ENCODE measurements around the gene INO80B. TPM values are rescaled to one million over a fixed set of nuclear protein-coding genes. Genes with fewer than 3 reads are reported as not detected.
"Not testable (repeated sequence)": the region's sequence is repeated elsewhere in the genome, so short reads cannot be mapped to it uniquely, and the experiment has no call there.

Gene INO80B
- total RNA-seq, 1 donor from 2014 or later = 38.2 TPM

- DNase-seq (ENCODE audit: low spot score) = no peak
- intact Hi-C loops (cut with DNase I) = no loop called here
These were observed 16.6 kb downstream of the INO80B start for GRCh38 chr2:74471332-74472065.

GRCh38 chr2:74472086-74472944 is 17.4 kb downstream of the INO80B start, which contains the start of gene MRPL53:
TSS of gene MRPL53 (minus strand) at chr2:74472680. CDS start at chr2:74472660, 20 bp downstream.
- intact Hi-C loops (cut with DNase I) = no loop called here
- DNase-seq (ENCODE audit: low spot score) (peak; percentile 98), ATAC-seq (peak; percentile 97)

More at GRCh38 chr2:74471332-74472065, 16.6 kb downstream of the INO80B start:
- ATAC-seq = no peak

- intact Hi-C loops (cut with DNase I) = no loop called here
- peak; percentile 5 for ATAC-seq
These were observed 18.0 kb downstream of the INO80B start for GRCh38 chr2:74472945-74473258.

GRCh38 chr2:74474481-74474880 is 19.6 kb downstream of the INO80B start:
- intact Hi-C loops (cut with DNase I) = no loop called here
- ATAC-seq (no peak), DNase-seq (ENCODE audit: low spot score) (no peak)

More at GRCh38 chr2:74472945-74473258, 18.0 kb downstream of the INO80B start:
- DNase-seq (ENCODE audit: low spot score) = no peak

DNA sequence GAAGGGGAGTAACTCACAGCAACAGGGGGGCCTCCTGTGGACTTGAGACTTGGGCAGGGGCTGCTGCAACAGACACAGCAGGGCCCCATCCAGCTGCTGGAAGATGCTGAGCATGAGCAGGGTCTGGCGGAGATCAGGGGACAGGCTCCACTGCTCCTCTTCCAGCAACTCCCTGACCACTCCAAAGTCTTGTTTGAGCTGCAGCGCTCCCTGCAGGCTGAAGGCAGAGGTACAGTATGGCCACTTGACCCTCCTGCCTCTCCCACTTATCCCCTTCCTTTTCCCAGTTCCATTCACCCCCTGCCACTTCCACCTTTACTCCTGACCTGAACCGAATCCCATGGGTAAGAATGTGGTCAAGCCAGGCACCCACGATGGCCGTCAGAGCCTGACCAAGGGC is 20.0 kb downstream of the INO80B start:
- ATAC-seq (no peak), DNase-seq (ENCODE audit: low spot score) (no peak)
- intact Hi-C loops (cut with DNase I) = no loop called here

DNA sequence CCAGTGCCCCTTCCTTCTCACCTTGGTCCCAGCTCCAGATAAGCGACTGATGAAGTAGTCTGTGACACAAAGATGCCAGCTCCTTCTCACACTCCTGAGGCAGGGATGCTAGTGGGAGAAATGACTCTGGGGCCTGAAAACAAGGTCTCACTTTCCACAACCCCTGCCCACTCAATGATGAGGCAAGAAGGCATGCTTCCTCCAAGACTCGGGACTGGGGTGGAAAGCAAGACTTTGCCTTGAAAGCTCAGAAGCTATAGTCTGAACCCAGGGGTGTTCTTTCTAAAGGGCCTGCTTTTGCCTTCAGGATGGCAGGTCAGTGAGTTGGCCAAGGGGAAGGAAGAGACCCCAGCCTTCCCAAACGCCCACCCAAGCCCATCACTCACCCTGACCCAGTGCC is 26.5 kb downstream of the INO80B start:
- intact Hi-C loops (cut with DNase I) = loop anchor here (5.0 kb wide), 1 partner anchor 106 kb away; no protein-coding TSS in a partner anchor
- ATAC-seq = no peak

DNA sequence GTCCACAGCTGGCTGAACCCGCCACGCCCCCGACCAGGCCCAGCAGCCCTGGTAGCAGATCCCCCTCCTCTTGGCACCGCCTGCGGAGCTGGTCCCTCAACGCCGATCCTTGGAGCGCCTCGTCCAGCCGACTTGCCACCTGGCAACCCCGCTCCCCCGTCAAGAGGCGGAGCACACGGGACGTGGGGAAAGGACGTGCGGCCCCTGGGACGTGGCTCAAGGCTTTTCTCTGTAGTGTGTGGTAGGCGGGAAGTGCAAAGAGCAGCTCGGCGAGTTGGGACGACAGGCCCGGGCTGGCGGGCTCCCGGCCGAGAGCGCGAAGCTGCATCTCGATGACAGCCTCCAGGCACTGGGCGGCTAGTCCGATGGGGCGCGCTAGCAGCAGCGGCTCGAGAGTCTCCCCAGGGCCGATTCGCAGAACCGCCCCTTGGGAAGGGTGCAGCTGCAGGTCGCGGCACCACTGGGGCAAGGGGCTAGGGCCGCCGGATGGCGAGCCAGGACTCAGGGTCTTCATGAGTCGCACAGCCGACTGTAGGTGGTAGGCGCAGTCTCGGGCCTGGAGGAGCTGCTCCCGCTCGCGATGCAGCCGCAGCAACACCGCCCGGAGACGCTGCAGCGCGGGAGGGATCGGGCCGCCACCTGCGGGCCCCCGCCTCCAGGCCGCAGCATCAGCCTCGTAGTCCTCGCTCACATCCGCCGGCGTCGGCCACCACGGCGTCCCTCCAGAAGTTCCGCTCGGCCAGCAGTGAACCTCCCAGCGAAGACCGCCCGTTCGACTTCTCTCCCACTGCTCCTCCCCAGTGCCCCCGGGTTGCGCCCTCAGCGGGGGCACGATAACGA is 27.3 kb downstream of the INO80B start:
- ATAC-seq = peak; percentile 69

More for the DNA sequence above, 26.5 kb downstream of the INO80B start:
- no peak for DNase-seq (ENCODE audit: low spot score)

GRCh38 chr2:74482801-74483674 is 28.2 kb downstream of the INO80B start, which contains the start of the genes CCDC142 and TTC31:
TSS of gene CCDC142 (minus strand) at chr2:74482998. CDS start at chr2:74482837, 161 bp downstream.
TSS of gene TTC31 (plus strand) at chr2:74483081. CDS start at chr2:74483096, 15 bp downstream.
- ATAC-seq (peak; percentile 99), DNase-seq (ENCODE audit: low spot score) (peak; percentile 97)
- intact Hi-C loops (cut with DNase I) = loop anchor here (5.0 kb wide), 1 partner anchor 104 kb away; no protein-coding TSS in a partner anchor

More for the DNA sequence above, 27.3 kb downstream of the INO80B start:
- intact Hi-C loops (cut with DNase I) = loop anchor here (5.0 kb wide), 1 partner anchor 105 kb away; no protein-coding TSS in a partner anchor
- DNase-seq (ENCODE audit: low spot score) = no peak

DNA sequence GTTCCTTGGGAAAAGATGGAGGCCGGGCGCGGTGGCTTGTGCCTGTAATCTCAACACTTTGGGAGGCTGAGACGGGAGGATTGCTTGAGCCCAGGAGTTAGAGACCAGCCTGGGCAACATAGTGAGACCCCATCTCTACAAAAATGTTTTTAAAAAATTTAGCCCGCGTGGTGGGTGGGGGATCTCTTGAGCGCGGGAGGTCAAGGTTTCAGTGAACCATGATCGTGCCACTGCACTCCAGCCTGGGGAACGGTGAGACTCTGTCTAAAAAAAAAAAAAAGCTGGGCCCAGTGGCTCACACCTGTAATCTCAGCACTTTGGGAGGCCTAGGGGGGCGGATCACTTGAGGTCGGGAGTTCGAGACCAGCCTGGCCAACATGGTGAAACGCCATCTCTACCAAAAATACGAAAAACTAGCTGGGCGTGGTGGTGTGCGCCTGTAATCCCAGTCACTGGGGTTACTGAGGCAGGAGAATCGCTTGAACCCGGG is 28.8 kb downstream of the INO80B start:
- ATAC-seq; DNase-seq (ENCODE audit: low spot score): not testable (repeated sequence)
- intact Hi-C loops (cut with DNase I) = loop anchor here (5.0 kb wide), 1 partner anchor 104 kb away; no protein-coding TSS in a partner anchor

GRCh38 chr2:74486141-74486540 is 31.3 kb downstream of the INO80B start:
- ATAC-seq (no peak), DNase-seq (ENCODE audit: low spot score) (no peak)
- intact Hi-C loops (cut with DNase I) = no loop called here

GRCh38 chr2:74488643-74489481 is 34.0 kb downstream of the INO80B start:
- intact Hi-C loops (cut with DNase I) = no loop called here

GRCh38 chr2:74489906-74490305 is 35.0 kb downstream of the INO80B start:
- DNase-seq (ENCODE audit: low spot score) = no peak
- intact Hi-C loops (cut with DNase I) = no loop called here
- no peak for ATAC-seq

More at GRCh38 chr2:74488643-74489481, 34.0 kb downstream of the INO80B start:
- DNase-seq (ENCODE audit: low spot score) = no peak
- ATAC-seq = no peak

DNA sequence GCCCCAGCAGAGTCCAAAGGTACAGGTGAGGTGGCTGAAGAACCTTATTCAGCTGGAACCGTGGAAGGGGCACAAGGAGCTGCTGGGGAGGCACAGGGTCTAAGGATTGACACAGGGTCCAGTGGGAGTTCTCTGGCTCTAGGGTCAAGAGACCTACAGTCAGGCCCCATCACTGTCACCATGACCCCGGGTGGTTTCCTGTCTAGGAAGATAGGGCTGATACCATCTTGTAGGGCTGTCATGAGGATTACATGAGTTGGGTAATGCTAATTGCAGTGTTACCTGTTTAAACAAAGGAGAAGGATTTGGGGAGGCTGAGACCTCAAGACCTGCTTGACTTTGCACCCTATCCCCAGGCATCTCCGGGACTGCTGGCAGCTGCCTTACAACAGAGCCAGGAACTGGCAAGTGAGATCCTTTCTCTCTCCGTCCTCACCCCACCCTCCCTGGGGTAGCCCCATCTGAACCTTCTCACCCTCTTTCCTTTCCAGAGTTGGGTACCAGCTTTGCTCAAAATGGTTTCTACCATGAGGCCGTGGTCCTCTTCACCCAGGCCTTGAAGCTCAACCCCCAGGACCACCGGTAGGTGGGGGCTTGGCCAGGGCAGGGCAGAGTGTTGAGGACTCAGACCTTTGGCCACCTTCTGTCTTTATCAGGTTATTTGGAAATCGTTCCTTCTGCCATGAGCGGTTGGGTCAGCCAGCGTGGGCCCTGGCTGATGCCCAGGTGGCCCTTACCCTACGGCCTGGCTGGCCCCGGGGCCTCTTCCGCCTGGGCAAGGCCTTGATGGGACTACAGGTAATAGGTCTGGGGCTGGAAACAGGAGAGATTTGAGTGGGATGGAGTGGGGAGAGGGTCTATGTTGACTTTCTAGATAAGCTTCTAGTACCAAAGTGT is 37.0 kb downstream of the INO80B start:
- DNase-seq (ENCODE audit: low spot score) (no peak), ATAC-seq (no peak)
- intact Hi-C loops (cut with DNase I) = no loop called here

- DNase-seq (ENCODE audit: low spot score) (no peak), ATAC-seq (no peak)
- intact Hi-C loops (cut with DNase I) = no loop called here
These were observed 38.7 kb downstream of the INO80B start for GRCh38 chr2:74493546-74493945.

DNA sequence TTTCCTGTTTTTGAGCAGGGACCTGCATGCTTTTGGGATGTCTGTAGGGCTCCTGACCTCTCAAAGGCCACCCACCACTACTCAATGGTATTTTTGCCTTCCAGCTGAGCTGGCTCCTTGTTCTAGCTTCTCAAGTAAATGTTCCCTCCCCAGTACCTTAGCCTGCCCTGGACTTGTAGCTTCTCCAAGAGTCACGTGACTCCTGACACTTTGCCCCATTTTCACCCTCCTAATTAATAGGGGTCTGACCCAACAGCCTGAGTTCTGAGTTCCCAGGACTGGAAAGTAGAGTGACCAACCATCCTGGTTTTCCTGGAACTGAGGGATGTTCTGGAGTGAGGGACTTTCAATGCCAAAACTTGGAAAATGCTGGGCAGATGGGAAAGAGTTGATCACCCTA is 40.6 kb downstream of the INO80B start:
- ATAC-seq (no peak), DNase-seq (ENCODE audit: low spot score) (no peak)
- intact Hi-C loops (cut with DNase I) = no loop called here

Data from sciatic nerve (tissue), 2 donors.